ENCODE results near the gene ASB2.

The ASB2 gene

DNA sequence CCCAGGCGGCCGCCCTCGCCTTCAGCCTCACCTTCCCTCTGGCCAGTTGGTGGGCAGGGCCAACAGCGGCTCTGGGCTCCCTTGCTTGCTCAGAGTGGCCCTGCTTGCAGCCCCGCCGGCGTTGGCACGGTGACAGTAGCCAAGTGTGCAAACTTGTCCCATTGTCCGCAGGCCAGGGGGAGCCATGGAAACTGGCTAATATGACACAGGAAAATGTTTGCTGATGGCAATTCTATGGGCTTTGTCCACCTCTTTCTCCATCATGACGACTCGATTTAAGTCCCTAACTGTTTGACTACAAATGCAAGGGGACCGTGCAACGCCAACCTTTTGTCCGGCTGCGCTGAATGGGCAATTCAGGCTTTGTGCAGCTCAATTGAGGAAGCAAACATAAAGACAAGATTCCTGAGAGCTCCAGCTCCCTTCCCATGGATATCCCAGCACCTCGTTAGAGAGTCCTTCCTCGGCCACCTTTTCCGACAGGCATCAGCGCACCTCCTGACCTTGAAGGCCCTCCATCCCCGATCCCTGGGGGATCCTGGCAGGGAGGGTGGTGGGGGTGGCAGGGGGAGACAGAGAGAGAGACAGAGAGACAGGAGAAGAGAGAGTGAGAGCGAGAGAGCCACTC lies 50.0 kb downstream of the ASB2 start:
- DNase-seq, result no peak

DNA sequence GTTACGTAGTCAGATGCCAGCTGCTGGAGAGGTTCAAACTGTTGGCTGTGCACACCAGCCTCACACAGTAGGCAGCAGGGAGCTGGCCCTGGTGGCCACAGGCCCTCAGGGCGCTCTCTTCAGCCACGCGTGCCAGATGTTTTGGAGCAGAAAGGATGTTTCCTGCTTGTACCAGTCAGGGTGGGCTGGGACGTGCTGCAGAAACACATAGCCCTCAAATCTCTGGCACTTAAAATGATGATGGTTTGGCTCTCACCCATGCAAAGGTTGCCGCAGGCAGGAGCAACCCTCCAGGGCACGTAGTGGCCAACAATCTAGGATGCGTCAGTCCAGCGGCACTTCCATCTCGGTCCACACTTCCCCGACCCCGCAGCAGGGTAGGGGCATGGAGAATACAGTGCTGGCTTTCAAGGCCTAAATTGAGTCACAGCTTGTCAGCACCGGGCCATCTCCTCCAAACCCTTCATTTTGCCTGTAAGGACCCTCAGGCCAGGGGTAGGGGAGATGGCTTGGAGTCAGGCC lies 50.9 kb downstream of the ASB2 start:
- no peak for DNase-seq

DNA sequence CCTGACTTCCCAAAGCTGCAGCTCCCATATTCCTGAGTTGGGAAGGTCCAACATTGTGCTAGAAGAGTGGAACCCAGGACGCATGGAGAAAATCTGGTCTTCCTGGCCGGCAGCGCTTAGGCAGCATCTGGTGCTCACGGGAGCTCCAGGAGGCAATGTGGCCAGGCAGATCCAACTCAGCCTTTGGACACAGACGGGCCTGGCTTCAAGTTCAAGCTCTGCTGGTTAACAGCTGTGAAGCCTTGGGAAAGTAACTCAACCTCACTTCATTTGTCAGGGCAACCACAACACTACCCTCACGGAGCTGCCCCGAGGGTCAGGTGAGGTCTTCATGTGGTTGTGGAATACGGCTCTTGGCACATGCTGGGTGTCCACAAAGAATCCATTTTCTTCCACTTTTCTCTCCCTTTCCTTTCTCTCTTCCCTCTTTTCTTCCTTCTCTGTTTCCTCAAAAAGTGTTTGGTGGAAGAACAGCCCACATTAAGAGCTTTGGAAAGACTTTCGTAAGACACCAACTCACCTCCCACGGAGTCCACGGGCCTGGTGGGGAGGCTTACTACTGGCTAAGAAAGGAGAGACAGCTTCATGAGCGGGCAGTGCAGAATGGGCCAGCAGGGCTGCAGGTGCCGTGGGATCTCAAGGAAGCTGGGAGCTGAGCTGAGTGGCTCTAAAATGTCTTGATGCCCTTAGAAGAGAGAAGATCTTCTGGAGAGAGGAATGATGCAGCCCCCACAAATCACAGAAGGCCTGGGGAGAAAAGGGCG lies 51.6 kb downstream of the ASB2 start:
- no peak for DNase-seq

DNA sequence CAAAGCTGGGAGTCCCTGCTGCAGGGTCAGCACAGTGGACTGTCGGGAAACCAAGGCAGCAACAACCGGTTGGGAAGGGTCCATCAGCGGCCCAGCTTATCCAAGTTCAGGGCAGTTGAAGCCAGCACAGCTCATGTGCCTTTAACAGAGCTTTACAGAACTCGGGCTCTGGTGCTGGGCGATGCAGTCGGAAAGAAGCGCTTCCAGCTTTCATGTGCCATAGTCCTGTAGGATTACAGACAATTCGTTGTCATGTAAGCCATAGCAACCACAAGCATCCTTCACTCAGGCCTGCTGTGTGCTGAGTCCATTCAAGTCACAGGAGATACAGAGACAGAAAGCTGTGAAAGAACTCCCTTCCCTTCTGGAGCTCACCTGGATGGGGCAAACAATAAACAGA lies 52.7 kb downstream of the ASB2 start:
- DNase-seq, result no peak

DNA sequence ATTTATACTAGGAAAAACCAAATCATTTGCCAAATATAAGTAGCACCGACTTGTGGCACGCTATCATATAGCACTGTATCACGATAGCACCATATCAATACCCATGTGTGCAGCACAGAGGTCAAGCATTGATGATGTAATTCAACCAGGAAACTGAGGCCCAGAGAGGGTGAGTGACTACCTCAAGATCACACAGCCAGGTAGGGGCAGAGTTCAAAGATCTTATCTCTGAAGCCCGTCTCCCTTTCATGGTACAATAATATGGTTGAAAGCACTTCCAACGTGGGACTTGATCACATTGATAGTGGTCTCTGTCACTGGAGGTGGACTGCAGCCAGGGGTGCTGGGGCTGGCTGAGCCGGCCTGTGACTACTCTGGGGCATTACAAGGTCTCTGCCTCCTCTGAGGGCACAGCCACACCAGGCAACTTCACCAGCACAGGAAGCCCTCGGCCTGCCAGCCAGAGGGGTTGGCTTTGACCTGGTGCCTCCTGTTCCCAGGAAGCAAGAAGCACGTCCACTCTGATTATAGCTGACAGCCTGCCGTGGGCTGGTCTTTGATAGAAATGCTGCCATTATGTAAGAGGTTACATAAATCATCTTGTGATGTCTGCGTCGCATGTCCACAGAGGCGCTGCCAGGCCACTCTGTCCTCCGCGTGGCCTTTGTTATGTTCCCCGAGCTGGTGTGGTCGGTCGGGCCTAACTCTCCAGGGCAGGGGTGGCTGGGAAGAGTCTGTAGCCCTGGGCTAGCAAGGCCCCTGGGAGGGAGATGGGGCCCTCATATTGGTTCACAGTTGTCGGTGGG lies 55.2 kb downstream of the ASB2 start:
- DNase-seq, result no peak

DNA sequence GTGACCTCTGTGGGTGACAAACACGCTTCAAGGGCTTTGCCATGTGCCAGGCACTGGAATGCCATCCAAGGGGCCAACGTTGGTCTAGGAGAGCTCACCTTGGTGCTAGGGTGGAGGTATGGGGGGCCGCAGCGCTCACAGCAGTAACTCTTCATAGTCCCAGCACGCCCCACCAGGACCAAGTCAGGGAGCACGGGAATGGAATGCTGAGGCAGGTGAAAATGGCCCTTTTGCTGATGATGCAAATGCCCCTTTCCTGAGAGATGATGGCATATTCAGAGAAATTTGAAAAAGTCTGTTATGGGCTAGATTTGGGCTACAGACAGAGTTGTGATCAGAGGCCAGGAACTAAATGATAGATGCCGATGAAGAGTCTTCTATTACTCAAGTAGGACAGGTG lies 59.2 kb downstream of the ASB2 start:
- DNase-seq, result no peak

DNA sequence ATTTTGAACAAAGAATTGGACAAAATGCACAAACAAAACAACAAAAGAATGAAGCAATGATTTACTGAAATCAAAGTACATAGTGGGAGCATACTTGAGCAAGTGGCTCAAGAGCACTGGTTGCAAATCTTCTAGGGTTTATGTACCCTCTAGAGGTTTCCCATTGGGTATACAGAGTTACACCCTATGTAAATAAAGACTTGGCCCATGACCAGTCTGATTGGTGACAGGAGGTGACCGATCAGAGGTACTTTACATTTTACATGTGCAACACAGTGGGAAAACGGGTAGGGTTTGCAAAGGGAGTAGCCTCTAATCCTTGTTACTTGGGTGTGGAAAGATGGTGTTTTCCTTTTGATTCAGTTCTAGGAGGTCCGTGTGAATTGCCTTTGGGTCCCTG lies 59.9 kb downstream of the ASB2 start:
- DNase-seq, result no peak

DNA sequence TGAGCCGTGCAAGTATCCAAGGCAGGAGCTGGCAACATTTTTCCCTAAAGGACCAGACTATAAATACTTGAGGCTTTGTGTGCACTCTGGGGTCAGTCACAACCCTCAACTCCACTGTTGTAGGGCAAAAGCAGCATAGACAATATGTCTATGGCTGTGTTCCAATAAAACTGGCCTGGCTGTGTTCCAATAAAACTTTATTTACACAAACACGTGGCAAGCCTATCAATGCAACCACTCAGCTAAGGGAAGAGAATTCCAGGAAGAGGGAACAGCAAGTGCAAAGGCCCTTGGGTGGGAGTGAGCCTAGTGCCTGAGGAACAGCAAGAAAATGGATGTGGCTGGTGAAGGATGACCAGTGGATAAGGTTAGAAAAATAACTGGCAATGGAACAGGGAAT lies 60.6 kb downstream of the ASB2 start:
- no peak for DNase-seq

DNA sequence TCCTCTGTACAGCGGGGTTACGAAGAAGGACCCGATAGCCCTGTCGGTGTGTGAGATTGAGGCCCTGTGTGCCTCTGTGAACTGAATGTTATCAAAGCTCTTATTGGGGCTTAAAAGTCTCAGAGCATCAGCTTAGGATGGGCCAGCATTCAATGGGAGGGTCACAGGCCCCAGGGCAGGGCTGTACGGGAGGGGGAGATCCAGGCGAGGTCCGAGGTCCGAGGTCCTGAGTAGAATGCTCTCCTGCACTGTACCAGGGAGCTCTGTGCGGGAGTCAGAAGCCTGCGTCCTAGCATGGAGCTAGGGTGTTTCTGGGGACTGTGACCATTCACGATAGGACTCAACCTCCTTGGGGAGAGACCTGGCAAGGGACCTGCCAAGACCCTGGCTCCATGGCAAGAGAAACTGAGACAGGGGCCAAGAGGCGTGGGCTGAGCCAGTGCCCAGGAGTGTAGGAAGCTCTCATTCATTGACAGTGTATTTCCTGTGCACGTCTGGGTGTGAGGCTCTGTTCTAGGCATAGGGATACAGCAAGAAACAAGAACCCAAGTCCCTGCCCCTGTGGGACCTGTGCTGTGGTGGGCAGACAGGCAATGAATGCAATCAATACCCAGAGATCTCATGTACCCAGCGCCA lies 61.2 kb downstream of the ASB2 start:
- DNase-seq, result no peak

DNA sequence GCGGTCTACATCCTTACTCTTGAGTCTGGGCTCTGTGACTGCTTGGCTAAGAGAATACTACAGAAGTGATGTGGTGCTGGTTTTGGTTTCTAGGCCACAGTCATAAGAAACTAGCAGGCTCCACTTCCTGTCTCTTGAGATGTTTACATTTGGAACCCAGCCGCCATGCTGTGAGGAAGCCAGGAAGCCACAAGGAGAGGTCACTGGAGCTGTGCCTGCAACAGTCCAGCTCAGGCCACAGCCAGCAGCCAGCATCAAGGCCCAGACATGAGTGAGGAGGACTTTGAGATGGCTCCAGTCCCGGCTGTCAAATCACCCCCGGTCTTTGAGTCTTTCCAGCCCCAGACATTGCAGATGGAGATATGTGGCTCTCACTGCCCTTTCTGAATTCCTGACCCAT lies 62.1 kb downstream of the ASB2 start:
- DNase-seq, result no peak

DNA sequence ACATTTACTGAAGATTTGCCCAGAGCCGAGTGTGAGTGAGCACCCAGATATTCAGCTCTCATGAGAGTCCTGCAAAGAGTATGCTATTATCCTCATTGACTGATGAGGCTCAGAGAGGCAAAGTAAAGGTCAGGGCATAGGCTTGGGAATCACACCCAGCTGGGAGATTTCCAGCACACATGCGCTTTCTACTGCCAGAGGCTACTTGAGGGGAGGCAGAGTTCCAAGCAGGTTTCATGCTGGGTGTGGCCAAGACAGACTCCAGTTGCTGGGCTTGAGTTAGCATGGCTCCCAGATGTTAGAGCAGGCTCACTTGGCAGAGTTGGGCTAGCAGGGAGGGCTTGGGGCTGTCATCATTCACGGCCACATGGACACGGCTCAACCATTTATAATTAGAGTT lies 63.6 kb downstream of the ASB2 start:
- no peak for DNase-seq

DNA sequence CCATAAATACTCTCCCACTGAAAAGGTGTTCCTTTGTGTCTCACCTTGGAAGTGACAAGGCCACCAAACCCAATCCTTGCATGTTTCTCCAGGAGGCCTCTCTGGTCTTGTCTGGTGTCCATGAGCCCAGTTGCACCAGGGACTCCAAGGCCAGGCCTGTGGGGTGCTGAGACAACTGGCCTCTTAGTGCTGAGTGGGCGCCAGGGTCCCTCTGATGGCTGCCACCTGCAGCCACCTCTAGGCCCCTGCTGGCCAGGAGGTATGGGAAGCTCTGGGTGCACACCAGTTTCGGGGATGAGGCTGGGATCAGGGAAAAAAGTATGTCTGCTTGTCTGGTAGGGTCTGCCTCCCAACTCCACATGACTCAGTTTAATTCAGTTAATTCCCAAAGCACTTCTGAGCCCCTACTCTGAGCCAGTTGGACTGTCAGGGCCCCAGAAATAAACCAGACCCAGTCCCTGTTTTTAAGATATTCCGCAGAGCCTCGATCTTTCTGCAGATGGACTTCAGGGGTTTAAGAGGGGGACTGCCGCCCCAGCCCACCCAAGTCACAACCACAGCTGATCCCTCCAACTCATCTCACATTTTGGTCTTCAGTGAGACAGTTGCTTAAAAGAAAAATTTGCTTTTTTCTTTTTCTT lies 64.3 kb downstream of the ASB2 start:
- DNase-seq, result no peak

DNA sequence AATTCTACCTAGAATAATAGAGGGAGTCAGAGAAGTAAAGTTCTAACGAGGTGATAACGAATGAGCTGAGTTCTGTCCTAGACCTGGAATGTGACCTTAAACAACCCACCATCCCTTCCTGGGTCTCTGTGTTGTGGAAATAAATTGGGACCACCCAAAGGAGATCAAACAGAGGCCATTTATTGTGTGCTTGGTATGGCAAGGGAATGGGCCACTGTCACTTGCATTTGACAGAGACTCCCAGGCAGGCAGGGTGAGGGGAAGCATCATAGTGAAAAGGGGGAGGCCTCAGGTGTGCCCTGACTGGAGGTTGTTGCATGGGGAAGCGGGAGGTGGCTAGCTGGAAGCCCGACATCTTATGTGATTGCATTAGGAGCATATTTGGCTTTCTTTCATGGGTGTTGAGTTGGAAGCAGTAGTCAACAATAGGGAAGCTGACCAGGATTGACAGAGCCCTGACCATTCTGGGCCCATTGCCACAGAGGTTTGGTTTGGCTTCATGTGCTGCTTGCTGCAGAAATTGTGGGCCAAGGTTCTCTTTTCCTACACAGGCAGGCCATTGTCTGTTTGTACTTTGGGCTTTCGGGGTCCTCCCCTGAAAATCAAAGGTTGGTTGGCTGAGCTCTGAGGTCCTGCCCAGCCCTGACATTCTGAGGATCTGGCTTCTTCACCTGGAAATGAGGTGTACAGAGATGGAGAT lies 66.8 kb downstream of the ASB2 start:
- DNase-seq, result no peak

DNA sequence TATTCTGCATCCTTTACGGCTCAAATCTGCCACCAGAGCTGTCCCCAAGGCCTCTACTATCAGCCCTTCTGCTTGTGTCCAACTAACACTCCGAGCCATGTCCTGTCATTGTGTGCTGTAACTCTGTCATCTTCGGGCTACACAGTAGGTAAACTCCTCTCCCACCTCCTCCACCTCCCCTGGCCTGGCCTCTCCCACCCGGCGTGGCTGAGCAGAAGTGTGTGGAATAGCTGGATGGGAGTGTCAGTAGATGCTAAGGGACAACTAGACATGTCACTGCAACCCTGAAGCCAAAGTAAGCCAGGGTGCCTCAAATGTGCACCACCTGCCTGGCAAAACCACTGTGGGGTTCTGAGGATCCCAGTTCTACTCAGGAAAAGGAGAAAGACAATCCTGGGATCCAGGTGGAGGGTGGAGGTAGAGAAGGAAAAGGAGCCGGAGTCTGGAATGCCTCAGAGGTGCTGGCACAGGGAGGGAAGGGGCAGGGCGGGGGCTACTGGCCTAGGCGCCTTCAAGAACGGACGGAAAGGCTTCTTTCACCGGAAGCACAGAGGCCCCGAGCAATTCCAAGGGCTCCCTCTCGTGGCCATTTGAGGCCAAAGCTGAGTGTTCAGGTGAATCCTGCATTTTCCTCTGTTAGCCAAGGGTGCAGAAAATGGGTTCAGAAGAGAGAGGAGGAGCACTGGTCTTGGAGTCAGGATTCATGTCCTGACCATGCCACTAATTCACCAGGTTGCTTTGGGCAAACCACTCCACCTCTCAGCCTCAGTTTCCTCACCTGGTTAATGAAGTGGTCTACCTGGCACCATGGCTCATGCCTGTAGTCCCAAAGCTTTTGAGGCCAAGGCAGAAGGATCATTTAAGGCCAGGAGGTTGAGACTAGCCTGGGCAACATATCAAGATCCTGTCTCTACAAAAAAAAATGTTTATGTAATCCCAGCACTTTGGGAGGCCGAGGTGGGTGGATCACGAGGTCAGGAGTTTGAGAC lies 69.7 kb downstream of the ASB2 start:
- DNase-seq, result no peak

DNA sequence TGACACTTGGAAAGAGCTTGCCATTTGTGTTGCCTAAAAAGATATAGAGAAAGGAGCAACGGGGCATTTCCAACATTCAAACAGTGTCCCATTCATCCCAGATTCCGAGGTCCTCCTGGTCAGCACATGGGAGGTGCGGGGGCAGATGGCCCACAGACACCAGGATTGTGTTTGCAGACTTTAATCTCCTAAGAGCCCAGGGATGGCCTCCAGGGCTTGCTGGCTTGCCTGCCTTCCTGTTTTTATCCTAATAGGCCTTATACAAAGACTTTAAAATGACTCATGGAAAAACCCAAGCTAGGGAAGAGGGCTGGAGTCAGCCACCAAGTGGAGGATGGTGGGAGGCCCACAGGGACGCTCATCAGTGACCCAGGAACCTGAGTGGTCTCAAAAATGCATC lies 70.7 kb downstream of the ASB2 start:
- DNase-seq, result no peak

DNA sequence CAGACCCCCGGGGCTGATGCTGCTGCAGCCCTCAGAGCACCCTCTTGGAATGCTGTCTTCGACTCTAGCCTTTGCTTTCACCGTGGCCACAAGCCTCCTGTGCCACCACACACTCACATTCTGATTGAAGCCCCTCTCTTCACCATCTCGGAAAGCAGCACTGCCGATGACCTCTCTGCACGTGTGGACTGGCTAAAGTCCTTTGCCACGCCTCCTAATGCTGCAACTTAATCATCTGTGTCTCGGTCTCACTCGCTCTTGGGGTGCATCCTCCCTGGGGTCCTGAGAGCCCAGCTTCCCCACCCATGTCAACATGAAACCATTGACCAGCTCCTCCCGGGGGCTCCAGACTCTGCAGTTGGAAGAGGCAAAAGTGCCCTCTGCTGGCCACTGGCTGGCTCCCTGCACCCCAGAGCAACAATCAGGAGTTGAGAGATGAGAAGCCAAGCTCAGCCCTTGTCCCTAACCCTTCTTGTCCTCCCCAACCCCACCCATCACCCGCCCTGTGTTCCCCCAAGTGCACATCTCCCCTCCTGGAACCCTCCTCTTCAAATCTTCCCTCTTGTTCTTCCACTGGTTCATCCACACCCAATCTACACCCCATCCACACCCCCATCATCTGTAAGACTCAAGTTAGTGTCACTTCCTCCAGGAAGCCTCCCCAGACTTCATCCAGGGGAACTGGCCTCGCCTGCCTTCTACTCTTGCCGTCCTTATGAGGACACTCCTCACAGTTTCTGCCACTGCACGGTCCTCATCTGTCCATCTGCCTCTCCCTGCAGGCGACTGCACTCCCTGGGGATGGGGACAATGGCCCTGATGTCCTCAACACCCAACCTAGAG lies 72.8 kb downstream of the ASB2 start:
- DNase-seq, result no peak

DNA sequence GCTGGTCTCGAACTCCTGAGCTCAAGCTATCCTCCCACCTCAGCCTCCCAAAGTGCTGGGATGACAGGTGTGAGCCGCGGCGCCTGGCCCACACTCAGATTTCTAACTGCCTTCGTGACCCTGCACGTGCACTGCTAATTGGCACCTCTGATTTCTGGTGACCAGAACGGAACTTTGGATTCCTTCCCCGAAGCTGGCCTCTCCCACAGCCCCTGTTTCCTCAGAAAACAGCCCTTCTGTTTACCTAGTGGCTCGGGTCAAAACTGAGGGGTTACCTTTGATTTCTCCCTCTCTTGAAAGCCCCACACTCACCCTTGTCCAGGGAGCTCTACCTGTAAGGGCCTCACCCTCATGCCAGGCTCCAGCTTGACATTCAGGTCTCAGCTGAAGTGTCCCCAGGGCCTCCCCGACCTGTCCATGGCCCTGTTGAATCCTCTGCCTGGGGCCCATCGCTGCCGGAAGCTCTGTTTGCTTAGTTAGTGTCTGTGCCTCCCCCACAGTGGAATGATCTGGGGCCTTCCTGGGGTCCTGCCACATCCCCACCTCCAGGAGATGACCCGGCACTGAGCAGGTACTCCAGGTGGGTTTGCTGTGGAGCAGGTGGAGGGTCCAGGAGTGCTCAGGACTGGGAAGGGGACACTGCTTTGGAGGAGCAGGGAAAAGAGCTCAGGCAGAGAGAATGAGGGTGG lies 73.6 kb downstream of the ASB2 start:
- no peak for DNase-seq

DNA sequence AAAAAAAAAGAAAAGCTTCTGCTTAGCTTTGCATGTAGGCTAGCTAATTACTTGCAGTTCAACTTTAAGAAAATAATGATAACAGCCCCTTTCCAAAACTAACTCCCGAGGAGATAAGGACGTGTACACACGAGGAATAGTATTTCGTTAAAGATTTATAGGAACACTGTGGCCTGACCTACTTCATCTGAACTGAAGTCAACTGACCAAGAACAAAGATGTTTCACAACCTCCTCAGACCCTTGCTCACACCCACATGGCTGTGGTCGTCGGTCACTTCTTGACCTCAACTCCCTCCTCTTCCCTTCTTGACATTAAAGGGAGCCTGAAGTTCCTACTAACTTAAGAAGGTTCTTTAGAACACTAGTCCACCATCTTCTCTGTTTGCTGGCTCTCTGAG lies 74.6 kb downstream of the ASB2 start:
- no peak for DNase-seq

DNA sequence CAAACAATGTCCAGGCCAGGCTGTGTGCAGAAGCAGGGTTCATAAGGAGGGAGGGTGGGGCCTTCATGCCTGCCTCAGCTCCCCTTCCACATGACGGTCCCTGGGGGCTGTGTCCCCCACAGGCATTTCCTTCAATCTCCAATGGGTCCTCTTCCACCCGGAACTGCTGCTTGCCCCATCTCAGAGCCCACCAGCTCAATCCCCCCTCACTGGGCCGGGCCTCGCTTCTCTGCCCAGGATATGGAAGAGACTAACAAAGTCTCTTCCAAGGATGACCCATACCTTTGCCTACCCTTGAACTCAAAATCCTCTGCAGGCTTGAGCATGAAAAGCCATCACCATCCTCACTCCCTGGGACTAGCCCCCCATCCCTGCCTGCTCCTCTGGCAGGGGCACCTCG lies 77.6 kb downstream of the ASB2 start:
- DNase-seq, result no peak
